Measurements from ENCODE around the gene SRRM3.

The SRRM3 gene

GRCh38 chr7:76336094-76336493 is 134.4 kb downstream of the SRRM3 start:
- no peak overlapping the region for H3K4me3 ChIP-seq (ENCODE audit: low read depth, low read length)
- DNase-seq (ENCODE audit: low read depth), result no peak
- no peak for TF ChIP-seq MYC (IDR thresholded peaks at IDR 0.05; ENCODE audit: low read depth, low read length)
- TF ChIP-seq, protein P1, sequence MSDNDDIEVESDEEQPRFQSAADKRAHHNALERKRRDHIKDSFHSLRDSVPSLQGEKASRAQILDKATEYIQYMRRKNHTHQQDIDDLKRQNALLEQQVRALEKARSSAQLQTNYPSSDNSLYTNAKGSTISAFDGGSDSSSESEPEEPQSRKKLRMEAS (IDR thresholded peaks at IDR 0.05; ENCODE audit: low read depth, low read length), result no peak
- no peak for TF ChIP-seq CTCF (IDR thresholded peaks at IDR 0.05; ENCODE audit: low read depth, low read length)
- no peak for TF ChIP-seq POLR2A (IDR thresholded peaks at IDR 0.05; ENCODE audit: extremely low read depth, insufficient read length)

All from NB4 (cell line).